GM21367 (cell line): Measurements from ENCODE around the gene VDR.

Experiments used
- ATAC-seq: cut with Tn5 transposase; IDR thresholded peaks from one replicate; pipeline ENCODE4 v1.9.1; 2021; ENCODE audit not compliant: unreplicated experiment

The VDR gene

GRCh38 chr12:47799357-47799955 is 105.3 kb downstream of the VDR start:
- ATAC-seq: no peak

- no peak for ATAC-seq
Observed at GRCh38 chr12:47798382-47798948, 106.3 kb downstream of the VDR start.

DNA sequence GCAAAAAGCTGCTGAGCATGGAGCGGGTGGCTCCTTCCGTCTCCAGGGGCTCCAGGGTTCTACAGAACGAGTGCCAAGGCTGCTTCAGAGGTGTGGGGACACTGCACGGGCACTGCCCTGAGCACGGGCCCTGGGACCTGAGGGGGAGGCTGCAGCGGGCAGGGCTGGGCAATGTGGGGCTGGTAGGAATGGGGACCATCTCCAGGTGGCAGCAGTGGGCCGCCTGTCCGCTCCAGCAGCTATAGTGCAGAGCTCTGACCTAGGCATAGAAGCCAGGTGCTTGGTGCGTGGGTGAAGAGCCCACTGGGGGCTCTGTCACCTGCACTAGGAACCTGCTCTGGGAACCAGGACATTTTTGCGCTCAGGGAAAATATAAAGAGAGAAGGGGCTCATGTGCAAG is 107.4 kb downstream of the VDR start:
- ATAC-seq: no peak

DNA sequence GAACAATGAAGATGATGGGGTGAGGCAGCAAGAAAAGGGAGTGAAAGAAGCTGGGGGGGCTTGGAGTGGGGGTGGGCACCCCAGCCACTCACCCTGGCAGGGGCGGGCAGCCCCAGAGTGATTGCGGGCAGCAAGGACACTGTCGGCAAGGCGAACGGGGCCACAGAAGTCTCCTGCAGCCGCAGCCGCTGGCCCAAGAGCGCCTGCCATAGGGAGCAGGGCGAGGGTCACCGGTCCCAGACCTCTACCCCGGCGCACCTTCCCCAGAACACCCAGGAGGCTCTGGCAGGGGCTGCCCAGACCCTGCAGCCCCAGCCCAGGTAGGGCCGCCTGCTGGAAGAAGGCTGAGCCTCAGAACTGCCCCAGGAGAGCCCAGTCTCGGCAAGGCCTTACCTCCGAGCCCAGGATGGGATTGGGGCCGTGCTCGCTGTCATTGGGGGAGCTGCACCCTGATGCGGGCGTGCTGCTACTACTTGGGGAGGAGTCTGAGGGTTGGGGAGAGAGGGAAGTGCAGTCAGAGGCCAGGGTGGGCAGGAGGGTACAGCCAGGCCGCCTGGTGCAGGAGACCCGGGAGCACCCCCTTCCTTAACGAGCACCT is 108.9 kb downstream of the VDR start:
- no peak for ATAC-seq

DNA sequence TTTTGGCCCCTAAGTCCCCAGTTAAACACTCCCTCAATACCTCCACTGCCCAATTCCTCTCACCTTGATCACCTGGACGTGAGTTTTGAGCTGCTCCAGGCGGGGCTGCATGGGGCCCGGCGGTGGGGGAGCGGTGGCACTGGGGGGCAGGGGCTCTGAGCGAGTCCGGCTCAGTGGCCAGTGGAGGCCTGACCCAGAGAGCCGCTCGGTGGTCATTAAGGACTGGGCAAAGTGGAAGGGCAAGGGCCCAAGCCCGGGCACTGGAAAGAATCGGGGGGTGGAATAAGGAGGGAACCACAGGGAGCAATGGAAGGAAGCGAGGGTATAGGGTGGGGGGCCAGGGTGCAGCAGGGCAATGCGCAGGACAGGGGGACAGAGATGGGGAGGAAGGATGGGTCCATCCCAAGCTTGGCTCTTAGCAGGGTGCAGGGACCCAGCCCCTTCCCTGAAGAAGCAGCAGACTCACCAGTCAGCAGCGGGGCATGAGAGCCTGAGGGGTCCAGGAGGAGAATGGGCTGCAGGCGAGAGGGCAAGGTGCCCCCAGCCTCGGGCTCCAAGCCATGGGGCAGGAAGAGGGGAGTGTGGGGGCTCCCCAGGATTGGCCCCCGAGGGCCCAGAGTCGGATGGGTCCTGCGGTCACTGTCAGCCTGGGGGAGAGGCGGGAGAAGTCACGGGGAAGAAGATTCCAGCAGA is 109.5 kb downstream of the VDR start:
- no peak for ATAC-seq

DNA sequence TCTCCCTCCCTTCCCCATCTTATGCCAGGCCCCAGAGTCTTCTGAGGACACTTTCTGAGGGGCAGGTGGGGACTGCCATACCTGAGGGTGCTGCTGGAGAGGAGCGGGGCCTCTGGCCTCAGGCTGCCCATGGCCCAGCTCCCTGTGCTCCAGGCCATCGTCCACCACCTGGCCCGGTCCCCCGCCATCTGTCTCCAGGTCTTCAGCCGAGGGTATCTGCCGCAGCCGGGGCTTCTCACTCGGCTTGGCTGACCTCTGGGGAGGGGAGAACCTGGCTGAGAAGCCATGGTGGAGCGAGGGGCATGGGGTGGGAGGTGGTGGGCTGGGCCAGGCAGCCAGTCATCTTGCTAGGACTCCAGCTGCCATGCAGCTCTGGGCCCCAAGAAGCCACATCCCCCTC is 110.1 kb downstream of the VDR start:
- ATAC-seq: no peak

DNA sequence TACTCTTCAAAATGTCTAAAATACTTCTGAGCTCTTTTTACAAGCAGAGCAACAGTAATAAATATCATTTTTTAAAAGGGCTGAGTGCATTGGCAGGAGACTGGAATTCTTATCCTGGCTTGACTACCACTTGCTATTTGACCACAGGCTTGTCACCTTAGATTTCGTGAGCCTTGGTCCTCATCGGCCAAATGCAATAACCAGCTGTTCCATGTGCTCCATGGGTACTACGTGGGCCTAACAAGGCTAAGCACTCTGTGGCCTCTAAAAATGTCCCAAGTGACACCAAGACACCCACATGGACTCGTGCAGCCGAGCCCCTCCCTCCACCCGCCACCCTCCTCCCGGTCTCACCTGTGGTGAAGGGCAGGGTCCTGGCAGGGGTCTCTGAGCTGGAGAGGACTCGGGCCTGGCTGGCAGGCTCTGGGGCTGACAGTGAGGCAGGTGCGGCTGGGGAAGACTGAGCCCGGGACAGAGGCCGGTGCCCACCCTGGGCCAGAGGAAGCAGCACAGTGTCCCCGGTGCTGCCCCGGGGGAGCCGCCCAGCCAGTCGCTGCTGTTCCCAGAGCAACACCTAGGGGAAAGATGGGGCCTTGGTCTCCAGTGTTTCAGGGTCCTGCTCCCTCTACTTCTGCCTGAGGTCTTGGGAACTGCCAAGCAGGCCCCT is 111.6 kb downstream of the VDR start:
- ATAC-seq: no peak

DNA sequence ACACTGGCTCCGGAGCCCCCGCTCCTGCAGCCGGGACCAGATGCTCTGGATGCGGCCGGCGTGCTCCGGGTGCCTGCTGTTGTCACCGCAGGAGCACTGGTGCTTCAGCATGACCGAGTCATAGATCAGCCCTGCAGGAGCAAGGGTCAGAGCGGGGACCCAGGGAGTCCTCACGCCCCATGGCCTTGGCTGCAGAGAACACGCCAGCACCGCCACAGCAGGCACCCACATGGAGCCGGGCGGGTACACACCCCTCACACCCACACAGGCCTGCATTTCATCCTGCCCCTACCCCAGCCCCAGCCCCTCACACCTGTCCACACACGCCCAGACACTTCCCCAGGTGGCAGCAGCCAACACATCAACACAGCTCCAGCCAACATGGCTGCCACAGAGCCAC is 112.9 kb downstream of the VDR start:
- no peak for ATAC-seq
